GM12872 (cell line): Measurements from ENCODE around the gene TTC21A.

Experiments used
- CTCF ChIP-seq: IDR thresholded peaks from 3 replicates; pipeline ENCODE4 v1.5.1; 2011; ENCODE audit warnings: low read depth, mild to moderate bottlenecking, low read length, moderate library complexity; ENCODE audit not compliant: insufficient read depth

Gene TTC21A

GRCh38 chr3:39112113-39112512 lies 4.6 kb downstream of the TTC21A start:
- TF ChIP-seq CTCF: no peak

DNA sequence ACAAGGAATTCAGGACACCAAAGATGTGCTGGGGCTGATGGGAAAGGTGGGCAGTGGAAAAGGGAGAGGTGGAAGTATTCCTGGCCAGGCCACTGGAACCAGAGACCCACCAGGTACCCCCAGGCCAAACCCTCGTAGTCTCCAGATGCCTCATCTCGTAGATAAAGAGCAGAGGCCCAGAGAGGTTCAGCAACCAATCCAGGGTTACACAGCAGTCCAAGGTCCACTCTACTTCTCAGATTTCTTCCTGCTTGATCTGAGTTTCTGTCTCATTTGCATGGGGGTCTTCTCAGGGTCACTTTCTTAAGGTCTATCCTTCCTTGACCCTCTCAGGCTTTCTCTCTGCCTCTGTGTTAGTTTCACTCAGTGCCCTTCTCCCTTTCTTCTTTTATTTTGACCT lies 5.1 kb downstream of the TTC21A start:
- TF ChIP-seq CTCF: no peak

DNA sequence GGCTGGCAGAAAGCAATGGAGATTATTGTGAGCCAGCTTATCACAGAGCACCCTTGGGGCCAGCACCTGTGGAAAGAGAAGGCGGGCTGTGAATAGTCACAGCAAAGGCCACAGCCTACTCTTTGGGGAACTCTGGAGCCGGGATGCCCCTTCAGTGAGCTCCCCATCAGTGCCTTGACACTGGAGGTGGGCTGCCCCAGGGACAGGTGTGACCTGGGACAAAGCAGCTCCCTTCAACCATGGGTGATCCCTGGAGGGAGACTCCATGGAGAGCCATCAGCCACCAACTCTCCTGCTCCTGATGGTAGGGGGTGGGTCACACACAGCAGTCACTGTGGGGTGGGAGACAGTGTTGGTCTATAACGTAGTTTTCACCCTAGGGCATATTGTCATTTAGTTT lies 5.8 kb downstream of the TTC21A start:
- TF ChIP-seq CTCF: no peak

- no peak for TF ChIP-seq CTCF
Measured at GRCh38 chr3:39114456-39114855, 7.0 kb downstream of the TTC21A start.

- no peak for TF ChIP-seq CTCF
Measured at GRCh38 chr3:39115870-39116269, 8.4 kb downstream of the TTC21A start.

DNA sequence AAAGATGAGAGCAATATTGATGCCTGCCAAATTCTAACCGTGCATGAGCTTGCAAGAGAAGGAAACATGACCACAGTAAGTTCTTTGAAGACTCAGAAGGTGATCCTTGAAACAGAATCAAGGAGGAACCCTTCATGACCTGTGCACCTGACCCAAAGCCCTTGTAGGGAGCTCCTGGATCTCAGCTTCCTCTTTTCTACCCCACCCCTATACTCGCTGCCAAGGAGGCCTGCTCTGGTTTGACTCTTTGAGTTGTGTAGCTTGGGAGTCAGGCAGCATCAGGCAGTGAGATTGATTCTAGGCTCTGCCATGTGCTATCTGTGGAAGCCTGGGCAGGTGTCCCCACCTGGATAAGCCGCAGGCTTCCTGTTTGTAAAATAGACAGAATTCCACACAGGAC lies 10.6 kb downstream of the TTC21A start:
- TF ChIP-seq CTCF: no peak

DNA sequence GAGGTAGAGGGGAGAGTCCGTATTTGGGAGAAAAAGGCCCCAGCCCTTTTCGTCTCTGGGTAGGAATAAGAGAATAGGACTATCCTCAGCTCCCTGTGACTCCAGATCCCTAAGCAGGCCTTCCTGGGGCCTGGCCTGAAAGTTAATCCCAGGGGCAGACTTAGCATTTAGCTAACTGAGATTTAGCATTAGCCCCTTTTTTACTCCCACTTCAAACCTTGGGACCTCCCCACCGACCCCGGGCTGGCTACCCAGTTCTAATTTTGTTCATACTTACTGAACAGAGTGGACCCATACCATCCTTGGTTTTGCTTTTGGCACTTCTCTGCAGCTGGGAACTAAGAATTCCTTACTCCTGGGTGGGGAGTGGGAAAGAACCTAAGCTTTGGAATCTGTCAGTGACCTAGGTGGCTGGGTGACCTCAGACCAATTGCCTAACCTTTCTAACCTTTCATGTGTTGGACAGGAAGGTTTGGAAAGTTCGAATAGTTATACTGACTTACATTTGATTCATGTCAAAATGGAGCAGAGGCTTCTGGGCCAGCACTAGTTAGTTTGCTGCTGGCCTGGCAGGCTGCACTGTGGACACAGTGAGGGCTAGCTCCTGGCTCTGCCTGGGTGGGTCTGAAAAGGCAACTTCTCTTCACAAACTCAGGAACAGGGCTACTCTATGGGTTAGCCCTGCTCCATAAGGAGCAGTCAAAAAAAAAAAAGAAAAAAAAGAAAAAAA lies 11.6 kb downstream of the TTC21A start:
- no peak for TF ChIP-seq CTCF
